Skeletal muscle satellite cell (primary cell): Measurements from ENCODE around the gene AGFG2.
"Not testable (repeated sequence)": the region's sequence is repeated elsewhere in the genome, so short reads cannot be mapped to it uniquely, and the experiment has no call there.

Source experiments
- H3K27me3 ChIP-seq: 2 replicates; pipeline ENCODE4 v1.7.0; 2013; ENCODE audit warnings: low read length; ENCODE audit not compliant: control insufficient read depth, insufficient read depth
- H3K36me3 ChIP-seq: 2 replicates; pipeline ENCODE4 v1.7.0; 2013; ENCODE audit warnings: mild to moderate bottlenecking, control low read depth, low read length; ENCODE audit not compliant: insufficient read depth
- H3K4me1 ChIP-seq: 2 replicates; pipeline ENCODE4 v1.7.0; 2013; ENCODE audit warnings: low read length; ENCODE audit not compliant: control insufficient read depth, insufficient read depth
- H3K4me2 ChIP-seq: 2 replicates; pipeline ENCODE4 v1.7.0; 2013; ENCODE audit warnings: mild to moderate bottlenecking, low read length
- H3K4me3 ChIP-seq: 2 replicates; pipeline ENCODE4 v1.7.0; 2013; ENCODE audit warnings: low read length
- H3K9ac ChIP-seq: 2 replicates; pipeline ENCODE4 v1.7.0; 2013; ENCODE audit warnings: mild to moderate bottlenecking, low read depth, low read length, moderate library complexity
- H3K9me3 ChIP-seq: replicated peaks from 2 replicates; pipeline ENCODE4 v1.7.0; 2013; ENCODE audit warnings: mild to moderate bottlenecking, control low read depth, low read length

The AGFG2 gene

DNA sequence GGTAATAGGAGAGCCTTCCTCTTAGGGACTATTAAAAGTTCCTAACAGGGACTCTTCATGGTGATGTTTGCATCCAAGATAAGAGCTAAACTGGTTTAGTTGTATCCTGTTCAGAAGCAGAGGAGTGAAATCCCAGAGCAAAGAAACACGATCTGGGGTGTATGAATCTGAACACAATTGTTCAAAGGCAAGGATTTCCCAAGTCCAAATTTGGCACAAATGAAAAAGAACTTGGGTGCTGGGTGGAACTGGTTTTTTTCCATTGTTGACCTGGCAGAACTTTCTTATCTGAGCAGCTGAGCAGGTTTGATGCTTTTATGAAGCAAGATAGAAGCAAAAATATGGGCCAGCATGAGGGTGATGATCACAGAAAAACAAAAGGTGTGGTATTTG, 6.0 kb downstream of the AGFG2 start:
- H3K4me3 ChIP-seq, result peak overlapping the region; percentile 6
- H3K4me2 ChIP-seq, result peak overlapping the region; percentile 62
- H3K9me3 ChIP-seq, result no peaks in the 10 kb centered on the region
- H3K4me1 ChIP-seq, result peaks cover 68% of the 10 kb centered on the region
- peak overlapping the region; percentile 50 for H3K9ac ChIP-seq
- peaks cover 3% of the 10 kb centered on the region for H3K36me3 ChIP-seq
- H3K27me3 ChIP-seq, result no peaks in the 10 kb centered on the region

DNA sequence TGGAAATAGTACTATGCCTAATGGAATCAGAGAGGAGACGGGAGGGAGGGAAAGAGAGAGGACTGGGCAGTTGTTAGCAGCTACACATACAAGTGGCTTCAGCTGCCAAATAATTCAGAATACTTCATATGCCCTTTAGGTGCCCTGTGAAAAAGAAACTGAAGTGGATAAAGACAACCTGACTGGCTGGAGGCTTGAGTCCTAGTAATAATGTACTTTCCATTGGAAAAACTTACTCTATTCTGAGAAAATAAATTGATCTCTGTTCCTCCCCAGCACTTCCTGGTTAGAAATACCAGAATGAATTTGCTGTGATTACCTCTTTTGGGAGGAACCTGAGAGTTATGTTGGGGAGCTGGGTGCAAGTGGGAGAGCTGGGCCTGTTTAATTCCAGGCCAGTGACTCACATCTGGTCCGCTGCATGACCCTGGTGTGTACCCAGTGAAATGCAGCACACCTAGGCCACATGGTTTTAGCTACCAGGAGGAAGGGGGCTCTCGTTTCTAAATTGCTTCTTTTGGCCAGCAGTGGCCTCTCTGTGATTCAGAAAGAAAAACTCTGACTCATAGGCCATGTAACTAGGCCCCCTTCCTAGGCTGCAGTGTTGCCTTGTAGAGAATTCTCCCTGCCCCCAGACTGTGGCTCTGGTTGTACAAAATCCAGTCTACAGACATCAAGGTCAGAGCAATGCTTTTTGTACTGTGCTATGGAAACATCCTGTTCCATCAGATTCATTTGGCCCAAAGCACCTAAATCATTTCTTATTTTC, 6.5 kb downstream of the AGFG2 start:
- Histone ChIP-seq H3K4me3 (peak overlapping the region; percentile 6), H3K9ac (peak overlapping the region; percentile 50), H3K4me2 (peak overlapping the region; percentile 62), H3K36me3 (peaks cover 8% of the 10 kb centered on the region), H3K4me1 (peaks cover 63% of the 10 kb centered on the region), H3K27me3 (no peaks in the 10 kb centered on the region), H3K9me3 (no peaks in the 10 kb centered on the region)

DNA sequence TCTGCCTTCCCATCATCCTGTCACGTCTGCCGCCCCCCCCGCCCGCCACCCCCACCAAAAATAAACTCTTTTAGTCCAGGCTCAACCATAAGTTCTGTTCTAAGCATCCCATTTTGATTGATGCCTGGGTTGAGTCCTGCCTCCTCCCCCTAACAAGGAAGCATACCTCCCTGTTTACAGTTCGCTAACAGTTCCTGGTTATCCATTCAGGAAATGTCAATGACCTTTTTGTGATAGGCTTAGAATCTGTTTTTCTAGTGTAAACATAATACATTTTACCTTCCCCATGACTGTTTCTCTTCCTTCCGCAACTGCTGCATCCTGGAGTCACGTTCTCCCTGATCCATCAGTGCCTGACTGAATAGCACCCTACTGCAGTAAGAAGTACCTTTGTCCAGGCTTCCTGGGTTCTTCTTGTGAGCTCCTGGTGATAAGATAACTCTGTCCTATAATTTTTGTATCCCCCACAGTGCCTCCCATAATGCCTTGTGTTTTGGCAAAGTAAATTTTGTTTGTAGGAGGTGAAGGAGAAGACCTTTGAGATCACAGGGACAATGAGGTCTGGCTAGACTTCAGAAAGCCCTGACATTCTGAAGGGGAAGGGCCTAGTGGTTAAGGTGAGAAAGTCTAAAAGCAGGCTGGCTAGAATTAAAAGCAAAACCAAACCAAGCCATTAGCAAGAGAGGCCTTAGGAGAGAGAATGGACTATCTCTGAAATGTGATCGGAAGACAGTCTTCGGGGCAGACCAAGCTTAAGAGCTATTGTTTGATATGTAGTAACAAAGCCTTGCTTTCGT, 7.3 kb downstream of the AGFG2 start:
- H3K9ac ChIP-seq, result peak overlapping the region; percentile 43
- H3K4me2 ChIP-seq, result peak overlapping the region; percentile 62
- H3K27me3 ChIP-seq, result no peaks in the 10 kb centered on the region
- peaks cover 9% of the 10 kb centered on the region for H3K36me3 ChIP-seq
- H3K4me1 ChIP-seq, result peaks cover 59% of the 10 kb centered on the region
- H3K4me3 ChIP-seq, result no peak overlapping the region
- no peaks in the 10 kb centered on the region for H3K9me3 ChIP-seq

DNA sequence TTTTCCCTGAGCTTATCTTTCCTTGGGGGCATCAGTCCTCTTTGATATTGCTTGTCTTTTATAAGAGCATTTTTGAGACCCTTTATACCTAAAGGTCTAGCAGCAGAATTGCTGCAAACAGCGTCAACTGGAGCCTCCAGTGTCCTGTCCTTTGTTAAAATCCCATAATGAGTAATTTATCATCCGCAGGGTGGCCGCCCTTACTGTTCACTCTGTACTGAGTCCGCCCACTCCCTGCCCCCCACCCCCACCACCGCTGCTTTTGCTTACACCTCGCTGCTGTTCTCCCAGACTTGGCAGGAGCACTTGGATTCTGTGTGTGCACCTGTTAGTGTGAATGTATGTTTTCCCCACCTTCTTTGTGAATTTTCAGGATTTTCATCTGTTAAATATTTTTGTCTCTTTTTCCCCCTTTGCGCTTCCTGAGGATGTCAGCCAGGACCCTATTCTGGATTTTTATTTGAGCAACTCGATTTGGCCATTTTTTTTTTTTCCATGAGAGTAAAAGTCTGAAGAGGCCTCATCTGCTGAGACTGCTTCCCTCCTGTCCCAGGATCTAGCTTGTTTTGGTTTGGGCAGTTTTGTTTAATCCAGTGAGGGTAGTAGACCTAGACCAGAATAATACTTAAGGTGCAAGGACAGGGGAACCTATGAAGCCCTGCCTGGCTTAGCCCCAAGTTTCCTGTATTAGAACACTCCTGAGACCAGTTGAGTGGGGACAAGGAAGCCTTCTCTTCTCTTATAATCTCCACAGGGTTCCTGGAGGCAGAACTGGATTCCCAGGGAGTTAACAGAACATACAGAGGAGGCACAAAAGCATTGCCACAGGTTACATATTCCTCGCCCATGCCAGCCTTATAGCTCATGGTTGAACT, 8.2 kb downstream of the AGFG2 start:
- Histone ChIP-seq H3K4me3 (no peak overlapping the region), H3K4me1 (peaks cover 59% of the 10 kb centered on the region)

DNA sequence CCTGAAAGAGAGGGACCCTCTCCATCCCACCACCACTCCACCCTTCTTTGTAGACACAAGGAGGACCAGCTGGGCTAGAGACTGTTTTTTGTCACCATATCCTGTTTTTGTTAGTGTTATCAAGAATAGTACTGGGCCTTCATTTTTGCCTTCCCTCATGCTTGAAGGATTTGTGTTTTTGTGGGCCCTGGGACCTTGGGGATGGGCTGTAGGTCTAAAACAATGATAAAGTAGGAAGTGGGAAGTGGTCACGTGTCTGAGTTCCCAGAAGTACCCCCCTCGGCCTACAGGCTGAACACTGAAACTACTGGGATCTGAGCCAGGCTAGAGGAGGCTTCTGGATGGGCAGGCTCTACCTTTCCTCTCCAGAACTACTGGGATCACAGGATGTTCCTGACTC, 8.9 kb downstream of the AGFG2 start:
- peaks cover 54% of the 10 kb centered on the region for H3K4me1 ChIP-seq

More for the DNA sequence above, 8.2 kb downstream of the AGFG2 start:
- H3K27me3 ChIP-seq, result no peaks in the 10 kb centered on the region
- H3K9ac ChIP-seq, result no peak overlapping the region
- peak overlapping the region; percentile 62 for H3K4me2 ChIP-seq
- H3K36me3 ChIP-seq, result peaks cover 10% of the 10 kb centered on the region
- H3K9me3 ChIP-seq, result no peaks in the 10 kb centered on the region

DNA sequence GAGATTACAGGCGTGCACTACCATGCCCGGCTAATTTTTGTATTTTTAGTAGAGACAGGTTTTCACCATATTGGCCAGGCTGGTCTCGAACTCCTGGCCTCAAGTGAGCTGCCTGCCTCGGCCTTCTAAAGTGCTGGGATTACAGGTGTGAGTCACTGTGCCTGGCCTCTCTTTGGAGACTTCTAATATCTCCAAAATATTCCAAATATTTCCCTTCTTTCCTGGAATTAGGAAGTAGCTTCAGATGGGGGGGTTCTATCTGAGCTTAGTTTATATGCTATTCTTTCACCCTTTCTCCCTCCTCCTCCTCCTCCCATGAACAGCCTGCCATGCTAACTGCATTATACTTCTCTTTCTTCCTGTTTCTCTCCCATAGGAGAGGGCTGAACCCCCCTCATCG, 9.4 kb downstream of the AGFG2 start:
- not testable (repeated sequence) for H3K27me3 ChIP-seq, H3K4me2 ChIP-seq, H3K4me3 ChIP-seq, H3K9ac ChIP-seq, H3K9me3 ChIP-seq
- Histone ChIP-seq H3K36me3 (peaks cover 18% of the 10 kb centered on the region), H3K4me1 (peaks cover 51% of the 10 kb centered on the region)

More for the DNA sequence above, 8.9 kb downstream of the AGFG2 start:
- Histone ChIP-seq H3K4me2 (no peak overlapping the region), H3K9ac (peak overlapping the region; percentile 16), H3K27me3 (no peaks in the 10 kb centered on the region), H3K36me3 (peaks cover 15% of the 10 kb centered on the region), H3K9me3 (no peaks in the 10 kb centered on the region), H3K4me3 (no peak overlapping the region)

DNA sequence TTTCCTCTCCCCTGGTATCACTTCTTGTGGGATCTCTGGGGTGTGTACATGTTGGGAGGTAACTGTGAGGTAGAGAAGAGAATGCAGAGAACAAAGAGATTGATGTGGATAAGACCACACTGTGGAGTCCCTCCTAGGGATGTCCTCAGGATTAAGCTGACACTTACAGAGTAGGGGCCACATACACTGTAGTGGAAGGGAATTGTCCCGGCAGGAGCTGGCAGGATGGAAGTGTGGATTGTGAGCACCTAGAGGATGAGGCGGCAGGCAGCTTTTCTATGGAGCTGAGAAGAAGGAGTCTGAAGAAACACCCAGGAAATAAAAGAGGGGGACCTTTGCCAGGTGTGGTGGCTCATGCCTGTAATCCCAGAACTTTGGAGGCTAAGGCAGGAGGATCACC, 13.5 kb downstream of the AGFG2 start:
- Histone ChIP-seq H3K36me3 (peaks cover 46% of the 10 kb centered on the region), H3K27me3 (no peaks in the 10 kb centered on the region), H3K9ac (no peak overlapping the region), H3K9me3 (no peaks in the 10 kb centered on the region), H3K4me3 (no peak overlapping the region), H3K4me1 (peaks cover 33% of the 10 kb centered on the region), H3K4me2 (no peak overlapping the region)

DNA sequence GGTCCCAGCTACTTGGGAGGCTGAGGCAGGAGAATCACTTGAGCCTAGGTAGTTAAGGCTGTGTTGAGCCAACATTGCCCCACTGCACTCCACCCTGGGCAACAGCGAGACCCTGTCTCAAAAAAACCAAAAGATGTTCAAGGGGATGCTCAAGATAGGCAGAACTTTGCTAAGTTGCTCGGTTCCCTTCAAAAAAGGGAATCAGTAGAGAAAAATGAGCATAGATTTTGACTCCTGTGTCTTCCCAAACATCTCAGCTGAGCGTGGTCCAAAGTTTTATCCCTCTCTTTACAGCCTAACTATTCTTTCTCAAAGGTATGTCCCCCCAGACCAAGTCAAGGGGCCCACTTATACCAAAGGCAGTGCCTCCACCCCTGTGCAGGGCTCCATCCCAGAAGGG, 14.0 kb downstream of the AGFG2 start:
- Histone ChIP-seq H3K4me2 (no peak overlapping the region), H3K9me3 (no peaks in the 10 kb centered on the region), H3K27me3 (no peaks in the 10 kb centered on the region), H3K9ac (no peak overlapping the region), H3K4me3 (no peak overlapping the region), H3K4me1 (peaks cover 28% of the 10 kb centered on the region), H3K36me3 (peaks cover 47% of the 10 kb centered on the region)

DNA sequence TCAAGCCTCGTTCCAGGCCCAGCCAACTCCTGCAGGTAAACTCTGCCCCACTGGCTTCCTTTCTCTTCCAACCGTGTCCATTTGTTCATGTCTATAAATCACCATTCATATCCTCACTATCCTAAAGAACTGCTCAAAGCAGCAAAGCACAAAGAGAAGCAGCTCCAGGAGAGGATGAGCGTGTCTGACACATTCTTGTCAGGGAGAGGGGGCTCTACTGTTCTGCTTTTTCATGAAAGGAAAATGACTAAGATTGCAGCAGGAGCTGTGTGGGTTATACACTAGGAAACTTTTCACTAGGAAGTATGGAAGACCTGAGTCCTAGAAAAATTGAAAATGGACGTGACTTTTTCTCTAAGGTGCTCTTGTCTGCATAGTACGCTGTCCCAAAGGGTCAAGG, 16.7 kb downstream of the AGFG2 start:
- H3K4me1 ChIP-seq, result peaks cover 22% of the 10 kb centered on the region
- H3K4me2 ChIP-seq, result no peak overlapping the region
- no peak overlapping the region for H3K9ac ChIP-seq
- H3K9me3 ChIP-seq, result no peaks in the 10 kb centered on the region
- peaks cover 40% of the 10 kb centered on the region for H3K36me3 ChIP-seq
- no peak overlapping the region for H3K4me3 ChIP-seq
- no peaks in the 10 kb centered on the region for H3K27me3 ChIP-seq

DNA sequence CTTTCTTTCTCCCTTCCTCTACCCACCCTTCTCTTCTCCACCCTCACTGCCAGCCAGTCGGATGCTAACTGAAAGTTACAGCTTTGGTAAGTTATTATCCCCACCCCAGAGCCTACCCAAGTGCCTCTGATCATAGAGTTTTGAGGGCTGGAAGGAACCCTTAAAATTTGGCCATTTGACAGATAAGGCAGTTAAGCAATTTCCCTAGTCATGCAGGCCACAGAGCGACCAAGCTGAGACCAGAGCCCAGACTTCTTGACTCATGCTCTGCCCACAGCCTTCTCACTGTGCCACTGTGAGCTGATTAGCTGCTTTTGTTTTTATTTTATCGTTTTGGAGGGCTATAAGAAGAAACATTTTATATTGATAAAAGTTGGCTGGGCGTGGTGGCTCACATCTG, 17.5 kb downstream of the AGFG2 start:
- Histone ChIP-seq H3K4me1 (peaks cover 22% of the 10 kb centered on the region), H3K4me3 (no peak overlapping the region), H3K9ac (peak overlapping the region; percentile 47), H3K4me2 (peak overlapping the region; percentile 46), H3K36me3 (peaks cover 44% of the 10 kb centered on the region), H3K9me3 (no peaks in the 10 kb centered on the region), H3K27me3 (no peaks in the 10 kb centered on the region)

DNA sequence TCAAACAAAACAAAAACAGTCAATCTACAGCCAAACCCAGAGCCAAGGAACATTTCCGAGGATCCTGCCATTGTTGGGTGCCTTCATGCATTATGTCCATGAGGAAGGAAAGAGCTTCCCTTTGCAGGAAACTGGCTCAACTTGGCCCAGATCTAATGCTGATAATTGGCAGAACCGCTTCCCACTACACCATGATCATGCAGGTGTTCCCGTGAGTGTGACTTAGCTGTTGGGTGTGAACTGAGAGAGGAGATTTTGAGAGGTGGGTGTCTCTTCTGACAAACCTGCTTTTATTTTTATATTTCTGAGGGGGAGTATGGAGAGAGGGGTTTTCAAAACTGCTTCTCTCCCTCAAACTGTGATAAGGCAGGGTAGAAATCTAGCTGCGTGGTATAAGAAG, 20.1 kb downstream of the AGFG2 start:
- no peaks in the 10 kb centered on the region for H3K27me3 ChIP-seq
- peaks cover 39% of the 10 kb centered on the region for H3K36me3 ChIP-seq
- no peak overlapping the region for H3K9ac ChIP-seq
- H3K4me1 ChIP-seq, result peaks cover 22% of the 10 kb centered on the region
- H3K4me3 ChIP-seq, result no peak overlapping the region
- H3K9me3 ChIP-seq, result no peaks in the 10 kb centered on the region
- H3K4me2 ChIP-seq, result no peak overlapping the region
